ENCODE measurements around the gene STRN3.
"Not testable (repeated sequence)": the region's sequence is repeated elsewhere in the genome, so short reads cannot be mapped to it uniquely, and the experiment has no call there.

STRN3 gene

GRCh38 chr14:30903285-30904124, 122.7 kb downstream of the STRN3 start:
- DNase-seq = no peak

- DNase-seq = not testable (repeated sequence)
These were observed 129.1 kb downstream of the STRN3 start for GRCh38 chr14:30897121-30897520.

- no peak for DNase-seq
These were observed 129.7 kb downstream of the STRN3 start for GRCh38 chr14:30896435-30896834.

DNA sequence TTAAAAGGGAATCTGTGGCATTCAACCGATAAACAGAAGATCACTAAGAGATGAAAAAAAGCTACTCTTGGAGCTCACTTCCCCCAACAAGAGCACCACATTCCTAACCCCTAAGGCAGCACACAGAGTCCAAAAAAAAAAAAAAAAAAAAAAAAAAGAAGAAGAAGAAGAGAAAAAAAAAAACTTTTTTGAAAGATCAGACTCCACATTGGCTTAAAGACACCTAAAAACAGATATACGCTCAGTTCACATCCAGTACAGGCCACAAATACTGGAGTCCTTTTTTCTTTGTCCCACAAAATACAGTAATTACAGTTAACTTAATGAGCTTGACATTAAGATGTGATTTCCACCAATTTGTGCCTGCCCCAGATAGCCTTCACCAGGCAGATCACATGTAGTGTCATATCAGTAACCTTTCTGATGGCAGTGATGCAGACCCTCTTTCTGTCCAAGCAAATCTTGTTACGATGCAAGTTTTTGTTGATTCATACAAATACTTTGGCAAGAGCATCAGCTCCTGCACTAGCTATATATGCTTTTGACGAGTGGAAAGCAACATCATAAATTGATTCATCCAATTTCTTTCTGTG, 131.2 kb downstream of the STRN3 start:
- no peak for DNase-seq

DNA sequence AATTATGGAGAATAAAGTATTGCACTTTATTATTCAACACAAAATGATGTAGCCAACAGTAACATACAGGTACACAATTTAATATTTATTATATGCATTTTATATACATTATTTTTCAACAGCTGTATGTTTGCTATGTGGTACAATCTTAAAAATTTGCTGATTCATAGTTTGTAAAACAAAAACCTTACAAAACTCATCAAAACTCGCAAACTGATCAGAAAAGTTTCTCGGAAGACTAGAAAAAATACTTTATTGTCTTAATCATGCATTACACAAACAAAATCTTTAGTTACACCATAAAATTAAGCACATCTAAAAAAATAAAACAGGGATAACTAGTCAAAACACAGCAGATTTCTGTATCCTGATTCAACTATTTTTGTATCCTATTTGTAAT, 132.4 kb downstream of the STRN3 start:
- DNase-seq = no peak

- DNase-seq = no peak
These were observed 137.0 kb downstream of the STRN3 start for GRCh38 chr14:30889244-30889594.

DNA sequence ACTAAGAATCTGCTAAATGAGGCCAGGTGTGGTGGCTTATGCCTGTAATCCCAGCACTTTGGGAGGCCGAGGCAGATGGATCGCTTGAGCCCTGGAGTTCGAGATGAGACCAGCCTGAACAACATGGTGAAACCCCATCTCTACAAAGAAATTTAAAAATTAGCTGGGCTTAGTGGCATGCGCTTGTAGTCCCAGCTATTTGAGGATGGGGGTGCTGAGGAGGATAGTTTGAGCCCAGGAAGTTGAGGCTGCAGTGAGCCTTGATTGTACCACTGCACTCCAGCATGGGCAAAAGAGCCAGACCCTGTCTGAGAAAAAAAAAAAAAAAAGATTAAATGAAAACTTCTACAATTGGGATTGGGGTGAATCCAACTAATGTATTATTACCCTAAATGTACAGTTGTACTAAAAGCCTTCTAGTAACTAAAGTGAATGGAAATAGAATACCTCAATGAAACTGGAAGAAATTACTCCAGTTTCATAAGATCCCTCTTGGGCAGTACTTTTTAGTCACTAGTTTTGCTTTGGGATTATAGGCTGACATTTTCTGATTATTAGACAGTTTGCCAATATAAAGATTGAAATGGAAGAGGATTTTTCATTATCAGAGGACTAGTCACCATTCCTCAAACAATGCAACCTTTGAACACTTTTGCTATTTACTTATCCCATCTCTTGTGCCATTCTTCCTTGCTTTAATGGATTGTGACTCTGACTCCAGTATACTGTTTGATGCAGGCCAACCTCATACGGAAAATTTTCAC, 137.5 kb downstream of the STRN3 start:
- DNase-seq = no peak

DNA sequence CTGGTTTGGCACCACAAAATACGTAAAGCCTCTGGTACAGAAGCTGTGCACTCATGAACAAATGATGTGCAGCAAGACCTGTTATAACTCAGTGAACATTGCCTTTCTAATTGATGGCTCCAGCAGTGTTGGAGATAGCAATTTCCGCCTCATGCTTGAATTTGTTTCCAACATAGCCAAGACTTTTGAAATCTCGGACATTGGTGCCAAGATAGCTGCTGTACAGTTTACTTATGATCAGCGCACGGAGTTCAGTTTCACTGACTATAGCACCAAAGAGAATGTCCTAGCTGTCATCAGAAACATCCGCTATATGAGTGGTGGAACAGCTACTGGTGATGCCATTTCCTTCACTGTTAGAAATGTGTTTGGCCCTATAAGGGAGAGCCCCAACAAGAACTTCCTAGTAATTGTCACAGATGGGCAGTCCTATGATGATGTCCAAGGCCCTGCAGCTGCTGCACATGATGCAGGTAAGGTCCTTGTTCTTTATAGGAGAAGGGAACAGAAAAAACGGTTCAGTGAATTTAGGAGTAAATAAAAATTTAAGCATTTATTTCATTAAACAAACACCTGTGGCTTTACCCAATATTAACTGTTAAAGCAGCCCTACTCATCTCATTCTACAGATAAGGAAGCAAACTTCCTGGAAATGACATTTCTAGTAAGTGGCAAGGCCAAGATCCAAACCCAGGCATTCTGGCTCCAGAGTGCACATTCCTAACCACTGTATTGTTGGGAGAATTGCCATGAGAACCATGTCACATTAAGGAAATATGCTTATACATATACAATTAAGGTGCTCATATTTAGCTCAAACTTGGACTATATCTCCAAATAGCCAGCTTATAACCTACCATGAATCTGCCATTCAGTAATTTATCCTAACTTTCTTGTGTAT, 140.1 kb downstream of the STRN3 start:
- no peak for DNase-seq

DNA sequence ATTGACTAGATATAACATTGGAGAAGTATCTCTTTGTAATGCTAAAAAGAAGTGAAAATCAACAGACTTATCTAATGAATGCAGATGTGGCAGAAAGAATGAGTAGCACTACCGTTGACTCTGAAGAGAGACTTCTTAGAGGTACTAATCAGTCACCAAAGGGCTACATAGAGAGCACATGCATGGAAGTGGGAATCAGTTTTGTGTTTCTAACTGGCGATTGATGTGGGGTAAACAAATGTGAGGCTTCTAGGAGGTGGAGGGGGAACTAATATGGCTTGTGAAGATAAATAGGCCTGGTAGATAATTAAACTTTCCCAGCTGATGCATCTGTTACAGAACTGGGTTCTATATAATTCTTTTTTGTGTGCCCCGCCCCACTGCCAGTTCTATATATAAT, 141.3 kb downstream of the STRN3 start:
- no peak for DNase-seq

DNA sequence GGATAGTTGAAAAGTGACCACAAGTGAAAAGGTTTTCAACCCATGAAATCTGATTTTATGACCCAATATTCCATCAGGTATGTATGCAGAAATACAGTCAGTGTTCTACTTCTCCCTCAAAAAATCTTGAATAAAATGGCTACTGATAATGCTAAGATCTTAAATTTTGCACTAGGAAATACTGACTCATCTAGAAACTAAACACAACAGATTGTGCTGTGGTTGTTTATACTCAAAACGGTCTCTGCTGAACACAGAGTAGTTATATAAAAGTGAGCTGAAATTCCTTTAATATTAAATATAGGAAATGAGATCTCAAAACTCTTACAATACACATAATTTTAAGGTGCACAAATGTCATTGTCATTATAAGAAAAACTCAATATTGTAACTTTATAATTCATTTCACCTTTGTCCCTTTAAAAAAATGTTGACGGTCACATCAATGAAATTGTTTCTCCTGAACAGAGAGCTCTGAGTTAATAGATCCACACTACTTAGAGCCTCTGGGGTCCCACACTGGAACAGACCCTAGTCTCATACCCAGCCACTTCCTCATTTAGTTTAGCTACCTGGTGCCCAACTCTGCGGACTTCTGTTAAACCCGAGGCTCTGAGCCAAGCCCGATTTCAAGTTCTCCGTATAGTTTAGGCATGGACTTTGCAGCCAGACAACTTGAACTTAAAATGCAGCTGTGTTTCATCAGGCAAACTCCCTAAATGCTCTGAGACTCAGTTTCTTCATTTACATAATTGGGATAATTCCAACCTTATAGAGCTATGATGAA, 142.5 kb downstream of the STRN3 start:
- DNase-seq = no peak

- no peak for DNase-seq
These were observed 143.7 kb downstream of the STRN3 start for GRCh38 chr14:30882431-30882830.

DNA sequence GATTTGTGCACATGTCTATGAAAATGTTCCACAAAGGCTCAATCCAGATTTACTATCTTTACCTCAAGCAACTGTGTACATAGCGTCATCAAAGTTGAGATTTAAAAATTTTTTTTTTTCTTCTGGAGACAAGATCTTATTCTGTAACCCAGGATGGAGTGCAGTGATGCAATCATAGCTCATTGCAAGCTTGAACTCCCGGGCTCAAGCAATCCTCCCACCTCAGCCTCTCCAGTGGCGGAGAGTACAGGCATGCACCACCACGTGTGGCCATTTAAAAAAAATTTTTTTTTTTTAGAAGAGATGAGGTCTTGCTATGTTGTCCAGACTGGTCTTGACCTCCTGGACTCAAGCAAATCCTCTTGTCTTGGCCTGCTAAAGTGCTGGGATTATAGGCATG, 149.5 kb downstream of the STRN3 start:
- DNase-seq = peak; percentile 11

GRCh38 chr14:30875788-30876053, 150.5 kb downstream of the STRN3 start:
- peak; percentile 71 for DNase-seq

DNA sequence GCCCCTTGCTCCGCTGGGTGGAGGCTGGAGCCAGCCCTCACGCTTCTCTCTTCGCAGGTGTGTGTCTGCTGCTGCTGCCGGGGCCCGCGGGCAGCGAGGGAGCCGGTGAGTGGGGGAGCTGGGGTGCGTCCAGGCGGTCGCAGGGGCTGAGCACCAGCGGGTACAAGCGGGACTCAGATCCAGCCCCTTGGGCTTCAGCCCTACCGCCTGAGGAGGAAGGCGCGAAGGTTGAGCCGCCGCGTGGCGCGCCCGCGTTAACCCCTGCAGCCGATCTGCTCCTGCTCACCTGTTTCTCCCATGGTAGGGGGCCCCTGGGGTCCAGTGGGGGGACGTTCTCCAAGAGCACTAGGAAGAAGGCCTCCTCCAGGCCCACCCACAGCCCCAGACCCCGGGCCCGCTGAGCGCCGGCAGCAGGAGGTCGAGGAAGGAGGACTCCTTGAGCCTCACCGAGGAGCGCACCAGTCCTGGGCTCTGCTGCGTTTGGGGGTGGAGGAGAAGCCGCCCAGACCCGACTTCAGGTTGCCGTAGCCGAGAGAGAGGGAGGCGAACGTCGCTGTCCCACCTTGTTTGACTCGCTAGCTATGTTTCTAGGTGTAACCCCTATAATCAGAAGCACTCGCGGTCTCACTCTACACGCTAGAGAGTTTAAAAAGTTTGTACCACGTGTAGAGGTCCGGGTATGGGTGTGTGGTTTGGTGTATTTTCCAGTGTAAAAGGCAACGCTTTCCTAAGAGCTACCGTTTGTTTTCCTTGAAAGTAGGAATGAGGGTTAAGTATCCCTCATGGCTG, 151.0 kb downstream of the STRN3 start:
- DNase-seq = peak; percentile 76

- peak; percentile 96 for DNase-seq
These were observed 151.8 kb downstream of the STRN3 start, which contains the start of gene COCH for GRCh38 chr14:30874120-30874998. Gene COCH, plus strand, starts transcription at chr14:30874559. Its CDS starts 380 bp downstream, at chr14:30874939.

DNA sequence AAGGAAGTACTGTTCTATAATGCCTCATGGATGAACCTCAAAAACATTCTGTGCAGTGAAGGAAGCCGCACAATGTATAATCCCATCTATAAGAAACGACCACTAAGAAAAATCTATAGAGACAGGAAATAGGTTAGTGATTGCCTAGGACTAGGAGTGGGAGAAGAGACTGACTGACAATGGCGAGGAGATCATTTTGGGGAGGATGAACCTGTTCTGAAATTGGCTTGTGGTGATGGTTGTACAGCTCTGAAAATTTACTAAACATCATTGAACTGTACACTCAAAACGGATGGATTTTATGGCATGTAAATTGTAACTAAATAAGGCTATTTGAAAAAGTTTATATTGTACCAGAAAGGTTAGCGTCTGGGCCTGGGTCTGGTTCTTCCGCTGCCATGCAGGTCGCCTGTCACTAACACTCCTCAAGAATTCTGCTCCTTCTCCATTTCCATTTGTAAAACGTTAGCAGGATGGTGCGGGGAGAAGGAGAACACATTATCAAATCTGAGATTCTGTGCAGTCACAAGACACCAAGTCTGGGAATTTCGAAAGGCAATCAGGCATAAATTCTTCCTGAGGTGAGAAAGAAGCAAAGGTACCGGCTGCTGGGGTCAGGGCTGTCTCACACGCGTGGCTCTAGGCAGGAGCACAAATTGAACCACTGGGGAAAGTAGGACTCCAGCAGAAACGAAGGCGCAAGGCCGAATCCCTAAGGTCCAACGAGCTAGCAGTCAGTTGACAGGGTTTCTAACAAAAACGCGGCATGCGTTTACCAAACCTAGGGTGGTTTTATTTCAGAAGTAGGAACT, 152.7 kb downstream of the STRN3 start:
- DNase-seq = peak; percentile 54

- DNase-seq = peak; percentile 97
These were observed 153.6 kb downstream of the STRN3 start for GRCh38 chr14:30872602-30873001.

GRCh38 chr14:30869551-30870155, 156.5 kb downstream of the STRN3 start:
- DNase-seq = peak; percentile 39

GRCh38 chr14:30868736-30869135, 157.4 kb downstream of the STRN3 start:
- no peak for DNase-seq
